GM19397 (cell line): ENCODE data around the gene GGT7.

ENCODE experiments used
- ATAC-seq: cut with Tn5 transposase; IDR thresholded peaks from one replicate; pipeline ENCODE4 v1.9.1; 2021; ENCODE audit warnings: mild to moderate bottlenecking, moderate library complexity; ENCODE audit not compliant: unreplicated experiment

Gene GGT7

GRCh38 chr20:34797012-34797995 lies 75.4 kb downstream of the GGT7 start:
- no peak for ATAC-seq
